Suppressor macrophage treated with lipopolysaccharide for 4 hours (primary cell): ENCODE measurements around the gene TGFBR3L.
A peak's percentile ranks its signal among the peaks of the same experiment; 100 is the strongest.
"Not testable (repeated sequence)": the region's sequence is repeated elsewhere in the genome, so short reads cannot be mapped to it uniquely, and the experiment has no call there.

ENCODE experiments used
- DNase-seq: peaks from one replicate; pipeline ENCODE4 v3.0.0-alpha.2; 2020

The TGFBR3L gene

DNA sequence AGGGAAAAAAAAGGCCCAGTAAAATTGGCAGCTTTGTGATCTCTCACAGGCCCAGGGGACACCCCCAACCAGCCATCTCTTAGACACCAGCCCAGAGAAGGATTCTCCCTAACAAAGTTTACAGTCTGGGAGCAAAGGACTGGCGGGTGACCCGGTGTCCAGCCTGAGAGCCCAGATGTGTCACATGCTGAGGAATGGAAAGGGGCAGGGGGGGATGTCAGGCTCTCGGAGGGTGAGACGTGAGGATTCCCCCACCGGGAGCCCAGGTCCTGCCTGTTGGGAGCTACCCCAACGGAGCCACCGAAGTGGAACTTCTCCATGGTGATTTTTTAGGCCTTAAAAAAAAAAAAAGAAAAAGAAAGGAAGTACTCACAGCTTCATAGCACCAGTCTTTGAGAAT is 16.1 kb downstream of the TGFBR3L start:
- no peak for DNase-seq

DNA sequence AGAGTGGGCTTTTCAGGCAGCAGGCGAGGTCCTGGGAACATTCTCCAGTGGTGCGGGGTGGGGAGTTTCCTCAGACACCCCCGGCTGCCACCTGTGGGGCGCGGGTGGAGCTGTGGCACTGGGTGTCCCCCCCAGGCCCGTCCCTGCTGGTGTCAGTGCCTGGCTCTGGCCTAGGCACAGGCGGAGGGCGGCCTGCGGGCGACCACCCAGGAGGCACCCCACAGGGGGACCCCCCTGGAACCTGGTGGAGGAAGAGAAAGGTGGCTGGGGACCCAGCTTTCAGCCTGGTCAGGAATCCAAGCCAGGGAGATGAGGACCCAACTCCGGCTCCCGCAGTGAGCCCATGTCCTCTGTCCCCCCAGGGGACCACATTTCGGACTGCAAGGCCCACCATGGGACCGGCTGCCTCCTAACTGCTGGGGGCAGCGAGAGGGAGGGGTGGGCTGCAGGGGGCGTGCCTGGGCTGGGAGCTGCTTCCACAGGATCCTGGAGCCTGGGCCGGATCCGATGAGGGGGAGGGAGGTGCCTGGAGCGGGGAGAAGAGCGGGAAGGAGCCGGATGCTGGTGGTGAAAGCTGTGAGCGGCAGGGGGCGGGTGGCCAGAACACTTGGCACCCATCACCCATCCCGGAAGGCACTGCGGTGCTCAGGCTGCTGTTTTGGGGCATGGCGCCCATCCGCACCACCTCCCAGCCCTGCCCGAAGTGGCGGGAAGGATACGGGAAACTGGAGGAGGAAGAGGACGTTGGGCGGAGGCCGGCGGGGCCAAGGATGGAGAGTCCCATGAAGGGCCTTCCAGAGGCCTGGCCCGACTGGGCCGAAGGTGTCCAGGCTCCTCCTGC is 16.8 kb downstream of the TGFBR3L start:
- no peak for DNase-seq

DNA sequence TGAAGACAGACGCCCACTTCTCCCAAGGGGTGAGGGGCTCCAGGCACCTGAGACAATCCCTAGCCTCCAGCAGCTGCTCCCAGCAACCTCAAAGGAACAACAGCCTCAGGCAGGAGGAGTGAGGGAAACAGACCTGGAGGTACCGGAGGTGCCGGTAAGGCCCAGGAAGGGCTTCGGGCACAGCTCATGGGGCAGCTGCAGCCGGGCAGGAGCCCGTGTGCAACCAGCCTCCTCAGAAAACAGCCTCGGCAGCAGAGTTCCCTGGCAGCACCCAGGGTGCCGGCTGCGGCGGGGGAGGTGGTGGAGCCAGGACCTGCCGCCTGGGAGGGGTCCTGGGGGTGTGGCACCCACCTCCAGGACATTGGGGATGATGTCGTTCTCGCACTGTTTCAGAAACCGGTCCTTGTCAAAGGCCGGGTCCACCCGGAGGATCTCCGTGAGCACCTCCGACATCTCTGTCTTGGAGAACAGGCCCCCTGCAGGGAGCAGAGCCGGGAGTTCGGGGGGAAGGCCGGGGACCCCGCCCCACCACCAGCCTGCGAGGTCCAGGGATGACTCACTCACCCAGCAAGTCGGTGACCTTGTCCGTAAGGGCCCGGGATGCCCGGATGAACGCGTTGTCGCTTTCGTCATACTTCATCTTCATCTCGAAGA is 17.8 kb downstream of the TGFBR3L start:
- DNase-seq, result no peak

DNA sequence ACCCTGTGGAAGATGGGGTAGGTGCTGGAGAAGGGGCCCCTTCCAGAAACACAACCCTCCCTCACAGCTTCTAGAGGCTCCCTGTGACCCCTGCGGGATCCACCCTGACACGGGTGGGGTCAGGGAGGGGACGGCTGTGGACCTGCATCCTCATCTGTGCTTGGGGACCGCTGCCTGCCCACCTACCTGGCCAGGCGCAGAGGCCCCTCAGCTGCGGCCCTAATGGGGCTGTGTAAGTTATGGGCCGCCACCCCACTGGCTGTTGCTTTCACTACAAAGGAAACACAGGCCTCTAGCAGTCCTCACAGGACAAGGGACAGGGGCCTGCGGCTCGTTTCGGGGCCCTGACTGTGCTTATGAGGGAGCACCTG is 18.3 kb downstream of the TGFBR3L start:
- DNase-seq, result no peak

DNA sequence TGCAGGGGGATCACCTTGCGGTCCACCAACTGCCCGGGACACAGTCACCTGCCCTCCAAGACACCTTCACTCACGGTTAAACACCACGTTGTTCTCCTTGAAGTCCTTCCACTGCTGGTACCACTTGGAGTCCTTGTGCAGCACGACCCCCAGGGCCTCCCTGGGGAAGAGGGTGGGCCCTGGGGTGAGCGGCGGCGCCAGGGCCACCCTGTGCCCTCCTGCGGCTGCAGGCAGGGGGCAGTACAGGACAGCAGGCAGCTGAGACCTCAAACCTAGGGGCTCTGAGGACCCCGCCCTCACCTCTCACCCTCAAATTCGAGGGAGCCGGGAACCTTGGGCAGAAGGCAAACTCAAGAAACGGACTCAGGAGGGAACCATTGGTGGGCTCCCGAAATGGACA is 18.8 kb downstream of the TGFBR3L start:
- no peak for DNase-seq

DNA sequence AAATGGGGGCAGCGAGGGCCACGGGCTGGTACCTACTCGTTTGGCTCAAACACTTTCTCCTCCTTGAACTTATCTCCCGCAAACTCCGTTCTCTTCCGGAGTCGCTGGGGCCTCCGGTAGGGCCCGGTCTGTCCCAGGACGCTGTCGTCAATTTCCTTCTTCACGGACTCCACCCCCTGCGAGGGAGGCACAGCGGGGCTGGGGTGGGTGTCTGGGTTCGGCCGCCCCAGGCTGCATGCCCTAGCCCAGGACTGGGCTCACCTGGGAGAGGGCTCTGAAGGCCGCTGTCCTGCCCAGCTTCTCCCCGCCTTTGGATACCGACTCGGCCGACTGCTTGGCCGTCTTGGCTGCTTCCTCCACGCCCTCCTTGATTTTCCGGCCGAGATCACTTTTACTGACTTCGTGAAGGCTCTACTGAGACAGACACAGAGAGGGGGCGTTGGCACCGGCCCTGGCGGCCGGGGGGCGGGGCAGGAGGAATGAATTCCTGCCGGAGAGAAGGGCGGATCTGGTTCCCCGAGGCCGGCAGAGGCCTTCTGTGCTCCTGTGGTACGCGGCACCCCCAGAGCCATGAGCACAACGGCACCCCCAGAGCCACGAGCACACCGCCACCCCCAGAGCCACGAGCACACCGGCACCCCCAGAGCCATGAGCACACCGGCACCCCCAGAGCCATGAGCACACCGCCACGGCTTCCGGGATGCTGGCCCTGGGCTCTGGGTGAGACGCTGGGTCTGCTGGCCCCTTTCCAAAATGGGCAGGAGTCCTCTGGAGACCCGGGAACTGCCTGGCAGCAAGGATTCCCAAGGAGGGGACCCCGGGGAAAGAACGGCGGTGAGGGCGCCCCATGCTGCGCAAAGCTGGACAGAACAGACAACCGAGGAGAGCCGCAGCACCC is 19.4 kb downstream of the TGFBR3L start:
- DNase-seq, result no peak

DNA sequence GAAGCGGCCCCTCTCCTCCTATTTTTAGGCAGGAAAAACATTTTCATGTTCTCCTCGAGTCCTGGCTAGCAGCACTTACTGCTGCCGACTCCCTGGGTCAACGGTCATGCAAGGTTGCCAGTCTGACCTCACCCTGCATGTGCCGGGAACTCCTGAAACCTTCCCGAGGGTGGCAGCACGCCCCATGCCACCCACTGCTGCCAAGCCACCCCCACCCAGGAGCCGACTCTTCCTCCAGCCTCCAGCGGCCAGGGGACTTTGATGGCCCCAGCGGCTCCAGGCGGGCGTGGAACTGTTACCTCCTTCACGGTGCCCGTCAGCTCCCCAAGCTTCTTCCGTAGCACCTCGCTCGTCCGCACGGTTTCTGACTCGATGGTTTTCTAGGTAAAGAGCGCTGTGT is 20.1 kb downstream of the TGFBR3L start:
- DNase-seq, result no peak

DNA sequence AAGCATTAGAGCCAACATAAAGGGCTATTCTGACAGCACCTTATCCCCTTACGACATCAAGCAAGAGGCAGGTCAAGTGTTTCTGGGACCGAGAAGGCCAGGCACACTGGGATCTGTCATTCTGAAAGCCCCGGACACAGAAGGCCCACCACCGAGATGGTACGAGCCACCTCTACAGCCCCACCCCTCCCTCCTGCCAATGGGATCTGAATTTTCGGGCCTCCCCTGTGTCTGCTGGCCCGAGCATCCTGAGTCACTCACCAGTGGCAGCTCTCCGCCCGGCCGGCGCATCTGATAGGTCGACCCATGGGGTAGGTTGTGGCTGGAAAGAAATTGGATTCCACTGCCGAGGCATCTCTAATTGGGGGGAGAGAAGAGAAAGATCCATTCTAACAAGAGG is 26.2 kb downstream of the TGFBR3L start:
- no peak for DNase-seq

DNA sequence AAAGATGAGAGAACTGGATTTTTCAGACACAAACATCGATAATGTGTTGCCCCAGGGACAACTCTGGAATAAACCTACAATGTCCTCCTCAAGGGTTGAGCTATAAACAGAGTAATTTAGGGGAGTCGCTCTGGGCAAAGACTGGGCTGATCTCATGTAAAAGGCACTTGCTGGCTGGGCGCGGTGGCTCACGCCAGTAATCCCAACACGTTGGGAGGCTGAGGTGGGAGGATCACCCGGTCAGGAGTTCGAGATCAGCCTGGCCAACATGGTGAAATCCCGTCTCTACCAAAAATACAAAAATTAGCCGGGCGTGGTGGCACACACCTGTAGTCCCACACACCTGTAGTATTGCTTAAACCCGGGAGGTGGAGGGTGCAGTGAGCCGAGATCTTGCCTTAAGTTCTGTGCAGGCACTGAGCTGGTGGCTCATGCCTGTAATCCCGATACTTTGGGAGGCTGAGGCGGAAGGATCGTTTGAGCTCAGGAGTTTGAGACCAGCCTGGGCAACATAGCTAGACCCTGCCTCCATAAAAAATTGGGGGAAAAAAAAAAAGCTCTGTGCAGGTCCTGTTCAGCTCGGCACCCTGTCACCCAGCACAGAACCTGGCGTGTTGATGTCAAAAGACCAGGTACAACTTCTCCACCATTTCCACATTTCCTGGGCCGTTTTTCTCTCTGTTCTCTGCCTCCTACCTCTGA is 27.4 kb downstream of the TGFBR3L start:
- DNase-seq, result no peak

DNA sequence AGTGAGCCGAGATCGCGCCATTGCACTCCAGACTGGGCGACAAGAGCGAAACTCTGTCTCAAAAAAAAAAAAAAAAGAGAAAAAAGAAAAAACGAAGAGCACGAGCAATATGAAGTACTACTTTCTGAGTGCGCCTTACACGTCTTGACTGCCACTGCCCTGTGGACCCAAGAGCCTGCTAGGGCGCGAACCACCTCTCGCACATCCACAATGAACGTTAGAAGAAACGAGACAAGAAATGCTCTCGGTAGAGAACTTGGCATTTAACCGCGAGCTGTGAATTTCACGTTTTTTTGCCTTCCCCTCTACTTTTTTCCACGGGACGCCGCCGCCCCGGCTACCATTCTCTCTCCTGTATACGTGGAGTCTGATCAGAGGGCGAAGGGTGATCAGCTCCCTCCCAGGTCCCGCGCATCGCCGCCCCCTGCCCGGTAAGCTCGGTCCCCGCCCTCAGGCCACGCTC is 28.4 kb downstream of the TGFBR3L start:
- peak; percentile 16 for DNase-seq

DNA sequence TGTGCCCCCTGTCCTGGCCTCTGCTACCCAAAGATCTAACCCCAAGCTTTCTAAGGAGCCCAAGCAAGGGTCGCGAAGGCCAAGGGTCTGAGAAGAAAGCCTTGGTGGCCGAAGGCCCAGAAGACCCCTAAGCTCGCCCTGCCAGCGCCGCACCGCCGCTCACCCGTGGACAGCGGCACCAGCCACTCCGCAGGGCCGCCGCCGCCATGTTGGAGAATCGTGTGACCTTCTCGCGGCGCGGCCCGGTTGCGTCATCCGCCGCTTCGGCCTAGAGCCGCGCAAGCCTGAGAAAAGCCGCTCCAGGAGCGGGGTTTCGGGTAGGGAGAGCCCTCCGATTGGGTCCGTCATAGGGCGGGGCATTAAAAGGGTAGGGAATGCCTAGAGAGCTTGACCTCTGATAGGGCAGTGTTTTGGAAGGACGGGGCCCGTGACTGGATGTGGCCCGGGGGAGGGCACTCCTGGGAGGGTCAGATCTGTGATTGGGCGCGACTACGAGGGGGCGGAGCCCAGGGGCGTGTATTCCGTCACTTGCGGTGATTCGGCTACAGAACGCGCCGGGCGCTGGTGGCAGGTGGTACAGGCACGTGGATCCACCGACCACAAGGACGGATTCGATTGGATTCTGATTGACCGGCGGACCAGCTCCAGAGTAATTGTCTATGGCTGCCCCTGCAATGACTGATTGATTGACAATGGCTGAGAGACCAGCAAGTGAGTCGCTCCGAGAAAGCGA is 29.0 kb downstream of the TGFBR3L start, which contains the start of gene TIMM44:
Gene TIMM44 (minus strand): TSS at position 223 of the 733 bp plus-strand sequence. CDS start 15 bp downstream, at position 208.
- peak; percentile 100 for DNase-seq

DNA sequence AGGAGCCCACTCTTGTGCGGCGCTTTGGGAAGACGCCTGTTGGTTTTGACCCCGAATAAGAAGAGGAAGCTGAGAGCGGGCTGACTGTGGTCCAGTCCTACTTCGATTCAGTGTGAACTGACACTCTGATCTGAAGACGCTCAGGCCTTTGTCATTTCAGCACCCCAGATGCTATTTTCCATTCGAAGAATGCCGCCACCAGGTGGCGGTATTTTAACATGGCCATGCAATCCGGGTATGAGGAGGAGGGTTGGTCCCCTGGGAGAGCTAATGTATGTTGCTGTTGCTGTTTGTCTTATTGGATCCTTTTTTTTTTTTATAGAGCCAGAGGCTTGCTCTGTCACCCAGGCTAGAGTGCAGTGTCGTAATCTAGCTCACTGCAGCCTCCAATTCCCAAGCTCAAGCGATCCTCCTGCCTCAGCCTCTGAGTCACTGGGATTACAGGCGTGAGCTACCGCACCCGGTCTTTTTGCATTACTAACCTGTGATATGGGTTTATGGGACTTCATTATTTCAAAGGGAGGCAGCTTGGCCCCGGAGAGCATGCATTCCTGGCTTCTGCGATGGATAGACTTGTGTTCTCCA is 29.6 kb downstream of the TGFBR3L start:
- DNase-seq, result peak; percentile 93

DNA sequence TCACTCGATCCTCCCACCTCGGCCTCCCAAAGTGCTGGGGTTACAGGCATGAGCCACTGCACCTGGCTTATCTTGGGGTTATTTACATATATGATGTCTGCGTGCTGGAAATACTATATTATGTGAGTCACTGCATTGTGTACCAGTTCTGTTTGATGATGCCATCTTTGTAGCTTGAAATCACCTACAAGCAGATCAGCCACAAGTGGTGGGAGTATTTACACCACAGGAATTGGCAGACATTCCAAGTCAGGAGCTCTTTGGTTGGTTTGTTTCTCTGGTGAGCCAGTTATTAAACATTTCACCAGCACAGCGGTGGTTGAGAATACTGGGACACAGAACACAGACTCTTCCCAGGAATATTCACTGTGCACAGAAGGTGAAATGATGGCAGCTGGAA is 33.3 kb downstream of the TGFBR3L start:
- no peak for DNase-seq

DNA sequence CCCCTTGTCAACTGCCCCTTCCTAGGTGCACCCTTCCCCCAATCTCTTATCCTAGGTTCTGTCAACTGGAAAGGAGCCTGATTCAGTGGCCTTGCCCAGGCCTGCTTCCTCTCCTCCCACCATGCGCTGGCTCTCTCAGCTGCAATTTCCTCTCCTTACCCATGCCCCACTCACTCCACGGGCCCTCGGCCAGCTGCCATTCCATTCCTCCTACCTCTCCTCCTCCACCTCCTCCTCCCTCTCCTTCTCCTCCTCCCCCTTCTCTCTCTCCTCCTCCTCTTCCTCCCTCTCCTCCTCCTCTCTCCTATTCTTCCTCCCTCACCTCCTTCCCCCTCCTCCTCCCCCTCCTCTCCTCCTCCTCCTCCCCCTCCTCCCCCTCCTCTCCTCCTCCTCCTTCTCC is 38.4 kb downstream of the TGFBR3L start:
- DNase-seq, result no peak

DNA sequence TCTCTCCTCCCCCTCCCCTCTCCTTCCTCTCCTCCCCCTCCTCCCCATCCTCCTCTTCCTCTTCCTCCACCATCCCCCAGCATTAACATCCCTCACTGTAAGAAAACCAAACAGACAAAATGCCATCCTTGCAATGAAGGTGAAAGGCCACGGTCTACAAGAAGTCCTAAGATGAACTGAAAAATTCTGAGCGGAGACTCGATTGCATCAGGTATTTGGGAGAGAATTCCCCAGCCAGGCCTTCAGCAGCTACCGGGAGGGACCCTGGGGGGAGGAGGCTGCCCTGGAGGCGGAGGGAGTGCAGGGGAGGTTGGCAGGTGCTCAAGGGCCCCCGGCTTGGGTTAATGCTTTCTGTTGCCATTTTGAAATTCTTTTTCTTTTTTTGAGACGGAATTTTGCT is 38.9 kb downstream of the TGFBR3L start:
- DNase-seq, result no peak

DNA sequence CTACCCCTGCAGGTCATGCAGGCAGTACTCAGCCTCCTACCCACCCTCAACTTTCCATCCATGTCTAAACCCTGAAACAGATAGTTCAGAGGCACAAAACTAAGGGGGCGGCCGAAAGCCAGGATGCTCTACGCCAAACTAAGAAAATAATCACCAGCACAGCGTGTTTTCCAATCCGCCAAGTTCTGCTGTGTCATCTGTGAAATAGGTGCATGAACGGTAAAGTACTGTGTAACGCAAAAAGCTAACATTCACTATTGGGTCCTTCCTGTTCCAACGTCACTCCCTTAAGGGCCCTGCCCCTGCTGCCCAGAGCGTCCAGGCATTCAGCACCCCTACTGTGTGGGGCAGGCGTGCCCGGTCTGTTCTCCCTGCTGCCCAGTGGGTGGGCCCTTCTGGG is 41.1 kb downstream of the TGFBR3L start:
- DNase-seq, result no peak

DNA sequence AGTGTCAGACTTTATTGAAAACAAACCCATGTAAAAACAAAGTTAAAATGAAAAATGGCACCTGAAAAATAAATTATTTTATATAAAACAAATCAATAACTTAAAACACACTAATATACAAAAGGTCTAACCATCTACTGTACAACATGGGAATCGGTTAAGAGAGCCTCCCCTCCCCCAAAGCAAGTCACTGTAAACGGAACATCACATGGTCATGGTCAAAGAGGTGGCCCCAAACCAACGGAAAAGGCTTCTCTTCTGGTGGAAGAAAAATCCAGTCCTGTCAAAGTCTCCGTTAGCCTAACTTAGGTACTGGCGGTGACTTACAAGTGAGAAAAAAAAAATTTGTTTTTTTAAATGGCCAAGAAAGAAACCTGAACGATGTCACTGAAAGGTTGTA is 44.6 kb downstream of the TGFBR3L start:
- no peak for DNase-seq

DNA sequence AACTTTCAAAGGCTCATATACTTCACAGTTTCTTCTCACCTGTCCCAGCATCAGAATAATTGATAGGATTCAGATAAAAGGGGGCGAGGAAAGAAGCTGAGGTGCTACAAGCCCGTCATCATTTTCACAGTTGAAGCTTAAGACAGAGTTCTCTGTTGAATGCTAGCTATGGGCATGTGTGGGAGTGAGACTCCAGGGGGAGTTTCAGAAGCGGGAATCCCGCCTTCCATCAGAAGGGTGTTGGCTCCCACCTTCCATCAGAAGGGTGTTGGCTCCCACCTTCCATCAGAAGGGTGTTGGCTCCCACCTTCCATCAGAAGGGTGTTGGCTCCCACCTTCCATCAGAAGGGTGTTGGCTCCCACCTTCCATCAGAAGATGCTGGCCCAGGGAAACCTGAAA is 46.5 kb downstream of the TGFBR3L start:
- DNase-seq, result not testable (repeated sequence)

DNA sequence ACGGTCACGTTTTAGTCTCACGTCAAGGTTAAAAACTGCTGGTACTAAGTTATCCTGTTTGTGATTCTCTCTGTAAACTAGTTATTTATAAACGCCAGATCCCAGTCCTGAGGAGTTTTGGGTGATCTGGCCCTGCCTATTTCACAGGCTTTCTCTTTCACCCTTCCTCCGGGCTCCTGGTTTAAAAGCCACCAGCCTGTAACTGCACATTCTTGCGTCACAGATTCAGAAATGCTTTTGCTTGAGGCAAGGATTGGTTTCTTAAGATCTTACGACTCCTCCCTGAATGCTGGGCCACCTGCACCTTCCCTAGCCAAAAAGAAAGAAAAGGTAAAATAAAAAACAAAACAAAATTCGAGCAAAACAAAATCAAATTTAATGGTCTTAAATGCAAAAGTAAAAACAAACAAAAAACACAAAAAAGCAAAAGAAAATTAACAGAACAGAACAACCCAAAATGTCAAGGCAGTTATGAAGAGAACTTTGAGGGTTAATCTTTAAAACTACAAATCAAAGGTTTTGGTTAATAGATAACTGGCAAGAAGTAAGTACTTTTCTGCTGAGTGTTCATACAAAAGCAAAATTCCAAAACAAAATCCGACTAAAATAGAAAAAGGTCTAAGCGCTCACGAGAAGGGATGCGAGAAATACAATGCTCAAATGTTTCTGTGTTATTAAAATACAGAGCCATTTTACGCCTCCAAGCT is 47.4 kb downstream of the TGFBR3L start:
- DNase-seq, result no peak

DNA sequence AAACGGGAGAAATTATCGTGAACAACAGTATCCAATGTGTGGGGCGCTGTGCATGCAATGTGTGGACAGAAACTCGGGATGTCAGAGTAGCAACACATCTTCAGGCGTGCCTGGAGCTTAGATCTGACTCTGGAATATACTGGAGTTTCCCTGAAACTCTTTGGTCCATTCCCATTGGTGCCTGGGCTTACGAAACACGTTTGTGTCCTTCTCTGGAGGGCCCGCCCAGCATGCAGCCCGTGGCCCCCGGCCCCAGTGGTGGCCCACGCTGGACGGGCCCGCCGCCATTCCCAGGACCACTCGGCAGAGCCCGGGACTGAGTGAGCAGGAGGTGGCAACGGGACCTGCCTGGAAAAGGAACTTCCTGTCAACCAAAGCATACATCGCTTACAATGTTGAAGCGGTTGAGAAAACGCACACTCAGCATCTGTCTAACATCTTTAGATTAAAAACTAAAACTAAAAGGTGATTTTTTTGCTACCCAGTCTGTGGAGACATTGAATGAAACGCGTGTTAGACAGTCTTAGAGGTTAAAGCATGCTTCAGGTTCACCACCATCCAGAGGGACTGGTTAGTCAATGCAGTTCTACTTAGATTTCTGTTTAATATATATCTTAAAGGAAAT is 48.1 kb downstream of the TGFBR3L start:
- no peak for DNase-seq
